Measurements from ENCODE around the gene SELP.

SELP gene

GRCh38 chr1:169618367-169618766 is 11.6 kb downstream of the SELP start:
- DNase-seq: no peak

GRCh38 chr1:169615803-169616202 is 14.1 kb downstream of the SELP start:
- DNase-seq: no peak

GRCh38 chr1:169610858-169611257 is 19.1 kb downstream of the SELP start:
- DNase-seq: no peak

- no peak for DNase-seq
Measured at GRCh38 chr1:169610108-169610507, 19.8 kb downstream of the SELP start.

- DNase-seq: no peak
Measured at GRCh38 chr1:169608226-169608625, 21.7 kb downstream of the SELP start.

- DNase-seq: no peak
Measured at GRCh38 chr1:169604781-169605560, 25.0 kb downstream of the SELP start.

GRCh38 chr1:169601096-169601881 is 28.6 kb downstream of the SELP start:
- peak; percentile 15 for DNase-seq

- DNase-seq: peak; percentile 5
Measured at GRCh38 chr1:169595764-169596711, 33.9 kb downstream of the SELP start.

- DNase-seq: no peak
Measured at GRCh38 chr1:169594391-169594790, 35.5 kb downstream of the SELP start.

GRCh38 chr1:169590932-169591331 is 39.0 kb downstream of the SELP start:
- DNase-seq: no peak

GRCh38 chr1:169588785-169589485 is 41.0 kb downstream of the SELP start:
- no peak for DNase-seq

GRCh38 chr1:169588112-169588511 is 41.8 kb downstream of the SELP start:
- no peak for DNase-seq

GRCh38 chr1:169586395-169587255 is 43.3 kb downstream of the SELP start, which contains the start of gene F5:
TSS of gene F5 (minus strand) at chr1:169586481. CDS start at chr1:169586386, 95 bp downstream.
- peak; percentile 48 for DNase-seq

GRCh38 chr1:169586067-169586394 is 43.9 kb downstream of the SELP start:
- DNase-seq: no peak

- DNase-seq: no peak
Measured at GRCh38 chr1:169585181-169585580, 44.7 kb downstream of the SELP start.

GRCh38 chr1:169584483-169585144 is 45.3 kb downstream of the SELP start:
- no peak for DNase-seq

GRCh38 chr1:169577981-169578738 is 51.8 kb downstream of the SELP start:
- DNase-seq: no peak

GRCh38 chr1:169576935-169577331 is 53.0 kb downstream of the SELP start:
- DNase-seq: no peak

- no peak for DNase-seq
Measured at GRCh38 chr1:169576241-169576934, 53.5 kb downstream of the SELP start.
